ENCODE results near the gene ARHGAP26.
"Not testable (repeated sequence)": the region's sequence is repeated elsewhere in the genome, so short reads cannot be mapped to it uniquely, and the experiment has no call there.

ARHGAP26 gene

DNA sequence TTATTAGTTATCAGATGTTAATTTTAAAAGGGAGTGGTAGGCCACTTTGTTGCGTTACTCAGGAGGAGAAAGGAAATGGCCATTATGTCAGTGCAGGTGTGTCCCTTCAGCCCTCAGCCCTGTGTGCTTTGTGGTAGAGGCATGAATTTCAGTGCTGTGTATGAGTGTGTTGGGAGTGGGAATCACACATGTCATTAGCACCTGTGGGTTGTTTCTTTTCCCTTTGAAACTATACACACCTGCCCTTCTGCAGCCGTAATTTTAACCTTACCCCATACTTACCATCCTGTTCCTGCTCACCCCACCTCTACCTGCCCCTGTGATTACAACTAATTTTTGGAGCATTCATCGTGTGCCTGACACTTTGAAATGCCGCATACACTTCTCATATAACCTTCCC is 156.4 kb downstream of the ARHGAP26 start:
- DNase-seq (ENCODE audit: low read depth in 2 of 2, low spot score in 1 of 2) = no peak

DNA sequence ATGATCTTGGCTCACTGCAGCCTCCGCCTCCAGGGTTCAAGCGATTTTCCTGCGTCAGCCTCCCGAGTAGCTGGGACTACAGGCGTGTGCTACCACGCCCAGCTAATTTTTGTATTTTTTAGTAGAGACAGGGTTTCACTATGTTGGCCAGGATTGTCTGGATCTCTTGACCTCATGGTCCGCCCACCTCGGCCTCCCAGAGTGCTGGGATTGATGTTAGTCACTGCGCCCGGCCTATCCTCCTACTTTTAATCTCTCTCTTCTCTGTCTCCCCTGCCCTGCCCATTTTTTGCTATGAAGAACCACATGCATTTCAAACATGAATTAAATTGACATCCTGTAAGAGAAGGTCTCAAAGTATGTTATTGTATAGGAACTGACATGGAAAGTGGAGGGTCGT is 158.8 kb downstream of the ARHGAP26 start:
- DNase-seq (ENCODE audit: low read depth in 2 of 2, low spot score in 1 of 2) = not testable (repeated sequence)

DNA sequence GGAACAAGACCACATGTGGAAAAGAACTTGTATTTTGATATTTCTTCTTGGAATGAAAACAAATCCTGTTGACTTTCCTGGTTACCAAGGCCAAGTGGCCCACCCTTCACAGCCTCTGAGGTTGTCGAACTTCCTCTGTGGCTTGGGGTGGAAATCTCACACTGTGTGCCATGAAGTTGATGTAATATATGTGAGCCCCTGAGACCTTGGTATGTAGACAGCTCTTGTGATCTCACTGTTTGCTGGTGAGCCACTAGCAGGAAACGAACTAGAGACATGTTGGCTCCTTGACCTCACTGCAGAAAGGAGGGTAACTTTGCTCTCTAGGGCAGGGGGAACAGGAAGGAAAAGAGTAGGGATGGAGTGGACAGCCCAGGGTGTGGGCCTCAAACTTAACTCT is 159.4 kb downstream of the ARHGAP26 start:
- peak; percentile 9 to 14 for DNase-seq (ENCODE audit: low read depth in 2 of 2, low spot score in 1 of 2)

DNA sequence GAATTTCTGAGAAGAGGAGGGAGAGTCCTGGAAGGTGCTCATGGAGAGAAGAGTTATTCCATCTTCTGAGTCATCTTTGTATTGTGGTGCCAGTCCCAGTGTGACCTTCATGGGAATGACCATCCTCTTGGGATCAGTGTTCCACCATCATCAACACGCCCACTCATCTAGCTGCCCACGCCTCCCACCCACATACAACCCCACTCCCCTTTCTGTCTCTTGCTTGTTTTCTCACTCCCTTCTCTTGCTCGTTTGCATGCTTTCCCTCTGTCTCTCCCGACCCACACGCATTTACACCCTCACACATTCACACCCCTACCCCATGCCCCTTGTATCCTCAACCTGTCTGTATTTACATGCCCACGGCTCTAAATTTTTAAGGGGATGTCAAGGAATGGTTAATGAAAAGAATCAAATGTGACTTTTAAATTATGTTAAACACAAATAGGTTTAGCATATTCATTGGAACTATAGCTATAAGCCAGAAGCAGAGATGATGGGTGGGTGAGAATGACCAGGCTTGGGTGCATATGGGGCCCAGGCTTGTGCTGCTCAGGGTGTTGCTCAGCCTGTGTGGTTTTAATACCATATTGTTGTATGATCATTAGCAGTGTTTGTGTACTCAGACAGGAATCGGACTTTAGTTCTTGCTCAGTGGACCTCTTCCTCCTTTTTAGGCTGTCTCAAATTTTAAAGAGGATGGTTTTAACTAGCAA is 160.4 kb downstream of the ARHGAP26 start:
- no peak for DNase-seq (ENCODE audit: low read depth in 2 of 2, low spot score in 1 of 2)

DNA sequence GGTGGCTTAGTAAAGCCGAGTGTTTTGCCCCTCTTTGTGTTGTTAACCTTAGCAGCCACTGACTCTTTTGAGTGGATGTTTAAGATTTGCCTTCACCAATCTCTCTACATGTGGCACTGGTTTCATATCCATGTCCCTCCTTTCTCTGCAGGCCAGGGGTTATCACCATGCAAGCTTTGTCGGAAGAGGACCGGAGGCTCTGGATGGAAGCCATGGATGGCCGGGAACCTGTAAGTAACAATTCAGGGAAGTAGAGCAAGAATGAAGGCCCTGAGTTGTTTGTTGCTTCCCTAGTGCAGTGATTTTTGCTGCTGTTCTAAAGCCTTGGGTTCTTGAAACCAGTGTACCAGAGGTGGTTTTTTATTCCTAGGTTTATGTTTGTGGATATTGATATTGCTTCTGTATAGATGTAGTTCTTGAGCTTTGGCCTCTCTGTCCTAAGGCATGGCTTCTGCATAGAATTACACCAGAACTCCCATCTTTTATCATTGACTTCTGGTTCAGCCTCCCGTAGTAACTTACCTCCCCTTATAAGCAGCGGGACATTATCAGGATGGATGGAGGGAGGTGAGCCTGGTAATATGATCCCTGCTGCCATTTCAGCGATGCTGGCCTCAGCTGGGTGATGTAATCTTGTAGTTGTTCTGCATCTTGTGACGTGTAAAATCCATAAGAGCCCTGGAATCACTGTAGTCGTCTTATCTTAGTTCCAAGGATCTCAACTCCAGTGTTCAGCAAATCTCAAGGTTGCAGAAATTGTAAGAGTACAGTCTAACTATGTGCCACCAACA is 161.9 kb downstream of the ARHGAP26 start:
- no peak for DNase-seq (ENCODE audit: low read depth in 2 of 2, low spot score in 1 of 2)

DNA sequence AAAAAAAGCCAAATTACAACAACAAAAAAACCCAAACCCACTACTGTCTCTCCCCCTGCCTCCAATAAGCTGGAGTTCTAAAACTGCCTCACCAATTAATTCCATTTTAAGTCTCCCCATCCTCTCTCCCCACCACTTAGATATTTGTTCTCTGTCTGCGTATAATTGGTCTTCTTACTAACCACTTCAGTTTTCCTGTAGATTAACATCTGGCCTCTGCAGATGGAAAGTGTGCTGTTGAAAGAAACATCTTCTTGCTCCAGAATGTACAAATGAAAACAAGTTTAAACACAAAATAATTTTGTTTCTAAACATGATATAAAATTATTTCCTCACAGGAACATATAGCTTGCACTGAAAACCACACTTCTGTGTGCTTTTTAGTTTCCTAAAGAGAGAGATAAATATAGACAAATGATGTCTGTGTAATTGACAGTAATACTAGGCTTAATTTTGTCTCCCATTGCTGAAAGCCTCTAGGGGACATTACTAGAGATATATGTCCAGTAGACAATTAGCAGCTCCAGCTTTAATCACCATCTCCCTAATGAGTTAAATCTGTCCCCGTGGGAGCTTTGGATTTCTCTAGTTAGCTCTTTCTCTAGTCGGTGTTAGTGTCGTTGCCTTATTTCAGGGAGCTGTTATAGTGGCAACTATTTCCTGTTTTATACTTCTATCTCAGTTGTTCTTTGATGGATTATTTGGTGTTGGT is 164.0 kb downstream of the ARHGAP26 start:
- DNase-seq (ENCODE audit: low read depth in 2 of 2, low spot score in 1 of 2) = no peak

DNA sequence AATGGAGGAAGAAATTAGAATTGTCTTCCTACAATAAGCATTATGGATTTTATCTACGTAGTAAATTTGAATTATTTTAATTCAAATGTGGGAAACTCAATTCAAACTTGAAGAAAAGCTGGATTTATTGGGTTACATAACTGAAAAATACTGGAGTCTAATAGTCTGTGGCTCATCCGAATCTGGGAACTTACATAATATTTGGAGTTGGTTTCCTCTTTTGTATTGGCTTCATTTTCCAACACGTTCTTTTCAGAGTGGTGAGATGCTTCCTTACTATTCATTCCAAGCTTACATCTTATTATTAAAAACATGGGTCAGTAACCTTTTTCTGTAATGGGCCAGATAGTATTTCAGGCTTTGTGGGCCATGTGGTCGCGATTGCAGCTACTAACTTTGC is 164.8 kb downstream of the ARHGAP26 start:
- DNase-seq (ENCODE audit: low read depth in 2 of 2, low spot score in 1 of 2) = no peak

DNA sequence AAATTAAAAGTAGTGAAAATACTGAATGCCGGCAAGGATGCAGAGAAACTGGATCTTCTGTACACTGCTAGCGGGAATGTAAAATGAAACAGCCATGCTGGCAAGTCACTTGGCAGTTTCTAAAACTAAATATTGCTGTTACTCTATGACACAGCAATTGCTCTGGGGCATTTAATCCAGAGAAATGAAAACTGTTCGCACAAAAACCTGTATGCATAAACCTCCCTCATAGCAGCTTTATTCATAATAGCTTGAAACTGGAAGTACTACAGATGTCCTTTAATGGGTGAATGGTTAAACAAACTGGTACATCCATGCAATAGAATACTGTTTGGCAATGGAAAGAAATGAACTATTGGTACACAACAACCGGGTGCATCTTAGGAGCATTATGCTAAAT is 167.2 kb downstream of the ARHGAP26 start:
- DNase-seq (ENCODE audit: low read depth in 2 of 2, low spot score in 1 of 2) = no peak

DNA sequence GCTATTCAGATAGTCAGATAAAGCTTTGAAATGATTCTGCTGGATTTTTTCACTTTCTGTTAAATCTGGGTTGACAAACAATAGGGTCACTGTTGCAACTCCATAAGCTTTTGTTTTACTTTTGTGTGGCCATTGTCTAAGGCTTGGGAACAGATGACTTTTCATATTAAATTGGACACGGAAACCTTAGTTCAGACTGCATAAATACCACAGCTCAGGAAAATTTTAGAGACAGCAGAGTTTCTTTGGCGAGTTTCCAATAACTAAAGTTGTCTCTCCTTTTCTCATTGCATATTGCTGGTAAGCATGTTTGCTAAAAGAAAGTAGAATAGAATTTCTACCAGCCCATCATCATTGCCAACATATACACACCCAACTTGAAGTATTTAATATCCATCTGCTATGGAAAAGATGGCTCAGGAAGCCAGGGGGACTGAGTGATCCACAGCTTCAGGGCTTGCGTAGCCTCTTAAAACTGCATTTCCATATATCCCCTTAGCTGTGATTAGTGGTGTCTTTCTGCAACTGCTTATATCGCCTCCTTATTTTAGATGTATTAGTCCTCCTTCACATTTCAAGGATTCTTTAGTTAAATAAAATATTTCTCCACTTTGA is 168.2 kb downstream of the ARHGAP26 start:
- DNase-seq (ENCODE audit: low read depth in 2 of 2, low spot score in 1 of 2) = no peak

DNA sequence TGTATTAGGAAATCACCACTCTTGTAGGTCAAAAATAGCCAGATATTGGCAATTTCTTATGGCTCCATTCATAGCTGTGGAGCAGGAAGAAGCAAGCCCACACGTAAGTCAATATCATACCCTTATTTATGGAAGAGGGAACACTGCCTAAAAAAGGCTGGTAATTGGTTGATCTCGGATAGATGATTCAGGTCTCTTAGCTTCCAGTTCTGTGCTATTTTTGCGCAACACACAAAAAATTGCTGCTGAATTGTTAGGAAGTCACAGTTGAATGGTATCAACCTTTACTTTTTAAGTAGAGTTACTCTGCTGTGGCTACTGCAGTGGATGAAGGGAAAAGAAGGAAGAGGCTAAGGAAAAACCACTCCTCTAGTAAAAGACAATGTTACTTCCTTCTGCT is 168.8 kb downstream of the ARHGAP26 start:
- no peak for DNase-seq (ENCODE audit: low read depth in 2 of 2, low spot score in 1 of 2)

DNA sequence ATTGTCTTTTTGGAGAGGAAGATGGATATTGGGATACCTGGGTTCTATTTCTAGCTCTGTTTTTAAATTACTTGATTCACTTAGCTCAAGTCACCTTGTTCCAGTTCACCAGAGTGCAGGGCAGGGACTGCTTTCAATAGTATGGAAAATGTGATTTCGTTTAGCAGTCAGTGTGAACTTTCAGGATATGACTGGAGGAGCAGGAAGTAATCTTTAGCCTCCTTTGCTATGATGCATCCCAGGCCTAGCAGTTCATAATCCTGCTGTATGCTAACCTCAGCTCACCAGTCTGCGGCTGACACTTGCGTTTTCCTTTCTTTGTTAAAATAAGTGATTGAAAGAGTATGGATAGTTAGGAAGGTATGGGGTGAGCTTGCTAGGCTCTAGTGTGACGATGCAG is 169.7 kb downstream of the ARHGAP26 start:
- DNase-seq (ENCODE audit: low read depth in 2 of 2, low spot score in 1 of 2) = no peak

DNA sequence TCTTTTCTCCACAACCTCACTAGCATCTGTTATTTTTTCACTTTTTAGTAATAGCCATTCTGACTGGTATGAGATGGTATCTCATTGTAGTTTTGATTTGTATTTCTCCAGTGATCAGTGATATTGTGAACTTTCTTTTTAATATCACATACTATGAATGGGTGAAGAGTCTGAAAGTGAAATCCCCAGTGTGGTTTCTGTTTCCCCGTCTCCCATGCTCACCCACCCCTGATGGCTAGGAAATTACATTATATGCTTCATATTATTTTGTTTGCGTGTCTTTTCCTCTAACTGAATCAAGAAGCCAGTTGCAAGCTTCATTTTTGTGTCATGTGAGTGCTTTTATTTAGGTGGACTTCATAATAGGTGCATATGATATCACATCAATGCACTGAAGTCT is 171.1 kb downstream of the ARHGAP26 start:
- no peak for DNase-seq (ENCODE audit: low read depth in 2 of 2, low spot score in 1 of 2)

DNA sequence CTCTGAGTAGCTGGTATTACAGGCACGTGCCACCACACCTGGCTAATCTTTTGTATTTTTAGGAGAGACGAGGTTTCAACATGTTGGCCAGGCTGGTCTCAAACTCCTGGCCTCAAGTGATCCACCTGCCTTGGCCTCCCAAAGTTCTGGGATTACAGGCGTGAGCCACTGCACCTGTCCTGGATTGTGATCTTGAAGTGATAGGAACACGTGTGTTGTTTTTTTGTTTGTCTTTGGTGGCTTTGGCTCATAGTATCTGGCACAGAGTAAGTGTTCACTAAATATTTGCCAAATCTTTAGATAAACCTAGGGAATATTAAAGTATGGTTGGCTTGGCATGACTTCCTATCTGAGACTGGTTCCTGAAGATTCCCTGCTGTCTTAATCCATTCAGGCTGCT is 172.7 kb downstream of the ARHGAP26 start:
- no peak for DNase-seq (ENCODE audit: low read depth in 2 of 2, low spot score in 1 of 2)

DNA sequence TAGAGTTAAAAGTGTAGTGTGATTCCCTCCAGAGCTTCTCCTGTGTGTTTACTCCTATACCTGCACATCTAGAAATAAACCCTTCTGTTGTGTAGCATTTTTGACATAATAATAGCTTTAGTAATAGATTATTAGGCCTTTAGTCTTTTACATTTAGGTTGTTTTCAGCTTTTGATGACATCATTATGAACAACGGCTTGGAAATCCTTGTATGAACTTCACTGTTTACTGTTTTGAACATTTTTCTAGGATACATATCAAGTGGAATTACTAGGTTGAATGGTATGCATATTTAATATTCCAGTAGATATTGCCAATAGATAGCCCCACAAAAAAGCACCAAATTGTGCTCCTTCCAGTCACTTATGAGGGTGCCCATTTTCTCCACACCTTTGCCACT is 174.0 kb downstream of the ARHGAP26 start:
- no peak for DNase-seq (ENCODE audit: low read depth in 2 of 2, low spot score in 1 of 2)

DNA sequence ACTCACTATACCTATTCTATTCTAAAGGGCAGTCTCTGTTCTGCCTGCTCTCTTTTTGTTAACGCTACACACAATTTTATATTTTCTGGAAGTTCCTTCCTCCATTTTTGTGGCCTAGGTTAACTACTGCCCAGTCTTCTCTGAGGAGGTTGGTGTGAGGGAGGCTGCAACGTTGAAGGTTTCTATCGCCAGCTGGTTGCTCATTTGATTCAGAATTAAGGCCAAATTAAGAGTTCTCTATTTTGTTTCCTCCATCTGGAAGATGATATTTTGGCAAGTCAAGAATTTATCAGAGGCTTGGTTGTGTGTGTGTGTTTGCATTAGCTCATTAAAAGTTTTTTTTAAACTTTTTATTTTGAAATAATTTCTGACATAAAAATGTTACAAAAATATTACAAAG is 175.1 kb downstream of the ARHGAP26 start:
- DNase-seq (ENCODE audit: low read depth in 2 of 2, low spot score in 1 of 2) = no peak

DNA sequence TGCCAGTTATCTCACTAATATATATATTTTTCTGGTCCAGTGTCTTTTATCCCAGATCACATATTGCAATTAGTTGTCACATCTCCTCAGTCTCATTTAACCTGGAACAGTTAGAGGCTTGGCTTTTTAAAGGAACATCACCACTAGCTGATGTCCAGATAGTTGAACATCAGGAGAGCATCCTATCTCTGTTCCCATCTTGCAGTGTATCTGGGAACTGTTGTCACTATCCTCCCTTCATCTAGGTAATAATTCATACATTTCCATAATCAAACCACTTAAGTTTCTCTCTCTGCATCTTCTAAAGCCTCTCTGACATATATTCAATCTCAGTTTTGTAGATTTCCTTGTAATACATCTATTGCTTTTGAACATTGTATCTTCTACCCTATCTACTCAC is 175.7 kb downstream of the ARHGAP26 start:
- no peak for DNase-seq (ENCODE audit: low read depth in 2 of 2, low spot score in 1 of 2)

DNA sequence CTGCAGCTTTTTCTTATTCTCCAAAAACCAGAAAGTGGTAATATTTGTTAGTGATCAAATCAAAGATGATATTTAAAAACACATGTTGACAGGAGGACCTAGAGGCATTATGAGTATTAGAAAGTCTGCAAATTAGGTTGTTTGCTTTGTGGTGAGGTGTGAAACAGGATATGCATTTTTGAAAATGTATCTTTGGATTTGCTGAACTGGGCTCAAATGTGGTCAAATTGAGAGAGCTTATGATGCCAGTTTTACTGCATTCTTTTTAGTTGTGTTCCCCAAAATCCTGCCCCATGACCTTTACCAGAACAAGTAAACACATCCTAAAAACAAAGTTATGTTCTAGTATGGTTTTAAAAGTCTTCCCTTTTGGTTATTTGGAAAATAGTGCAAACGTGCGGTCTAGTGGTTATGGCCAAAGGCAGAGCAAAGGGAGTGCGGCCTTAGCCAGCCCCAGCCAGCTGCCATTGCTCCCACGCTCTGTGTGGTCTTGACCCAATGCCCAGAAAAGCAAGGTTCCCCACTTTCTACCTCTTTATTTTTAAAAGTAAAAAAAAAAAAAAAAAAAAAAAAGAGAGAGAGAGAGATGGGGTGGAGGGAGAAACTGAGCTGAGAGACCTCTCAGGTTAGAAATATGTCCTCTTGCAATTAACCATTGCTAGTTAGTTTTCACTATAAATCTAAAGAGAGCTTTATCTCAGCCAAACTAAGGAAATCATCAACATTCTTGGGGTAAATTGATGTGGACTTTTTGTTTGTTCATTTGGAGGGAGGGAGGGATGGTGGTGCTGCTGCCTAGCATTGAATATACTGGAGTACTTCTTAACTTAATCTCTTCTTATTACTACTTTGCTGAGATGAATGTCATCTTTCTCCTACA is 176.6 kb downstream of the ARHGAP26 start:
- no peak for DNase-seq (ENCODE audit: low read depth in 2 of 2, low spot score in 1 of 2)

DNA sequence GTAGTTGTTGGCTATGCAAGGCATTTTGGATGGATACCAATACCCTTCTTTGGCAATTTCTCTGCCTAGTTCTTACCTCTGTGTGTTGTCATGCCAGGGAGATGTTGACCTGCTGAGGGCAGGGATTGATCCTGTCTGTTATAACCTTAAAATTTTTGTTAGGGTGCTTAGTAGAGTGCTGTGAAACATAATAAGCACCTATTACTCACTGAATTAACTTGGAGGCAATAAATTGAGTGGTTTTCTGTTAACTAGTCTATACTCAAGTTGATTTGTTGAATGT is 177.2 kb downstream of the ARHGAP26 start:
- DNase-seq (ENCODE audit: low read depth in 2 of 2, low spot score in 1 of 2) = no peak

DNA sequence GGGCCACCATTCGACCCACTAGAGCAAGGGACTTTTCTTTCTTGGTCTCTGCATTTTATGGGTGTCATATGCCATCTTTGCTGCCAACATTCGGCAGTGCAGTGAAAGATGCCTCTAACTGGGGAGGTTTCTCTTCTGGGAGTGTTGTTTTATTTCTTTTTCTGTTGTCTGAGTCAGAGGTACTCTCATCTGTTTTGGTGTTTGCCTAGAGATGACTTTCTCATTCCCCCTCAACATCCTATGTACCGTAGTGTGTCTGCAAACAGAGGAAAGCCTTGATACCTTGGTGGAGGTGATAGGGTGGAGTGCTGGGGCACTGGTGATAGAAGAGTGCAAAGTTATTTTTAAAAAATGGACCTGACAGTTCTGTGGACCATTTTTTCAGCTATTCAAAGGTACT is 182.1 kb downstream of the ARHGAP26 start:
- no peak for DNase-seq (ENCODE audit: low read depth in 2 of 2, low spot score in 1 of 2)

DNA sequence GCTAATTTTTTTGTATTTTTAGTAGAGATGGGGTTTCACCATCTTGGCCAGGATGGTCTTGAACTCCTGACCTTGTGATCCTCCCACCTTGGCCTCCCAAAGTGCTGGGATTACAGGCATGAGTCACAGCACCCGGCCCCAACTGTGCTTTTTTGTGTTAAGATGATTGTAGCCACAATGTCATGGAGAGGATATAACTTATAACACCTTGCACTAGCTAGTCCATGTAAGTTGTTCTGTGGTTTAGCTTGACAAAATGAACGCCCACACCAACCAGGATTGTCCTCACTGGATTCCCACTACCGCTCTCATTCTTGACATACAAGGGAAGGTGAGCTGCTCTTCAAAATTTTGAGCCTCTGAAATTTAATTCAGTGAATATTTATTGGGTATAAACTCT is 182.7 kb downstream of the ARHGAP26 start:
- not testable (repeated sequence) for DNase-seq (ENCODE audit: low read depth in 2 of 2, low spot score in 1 of 2)

DNA sequence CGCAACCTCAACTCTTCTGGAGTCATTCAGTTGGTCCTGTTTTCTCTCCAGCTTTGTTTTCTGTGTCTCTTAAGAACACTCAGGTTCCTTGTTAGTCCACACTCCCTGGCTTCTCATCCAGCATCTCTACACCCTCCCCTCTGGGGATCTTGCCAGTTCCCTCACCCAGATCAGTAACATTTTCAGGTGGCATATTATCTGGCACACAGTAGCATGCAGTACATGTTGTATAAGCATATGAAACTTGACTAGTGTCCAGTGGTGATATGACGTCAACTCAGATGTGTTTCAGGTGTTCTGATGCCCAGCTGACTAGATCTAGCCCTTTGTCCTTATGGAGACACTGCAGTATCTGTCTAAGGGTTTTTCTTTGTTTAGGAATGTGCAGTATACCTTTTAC is 184.3 kb downstream of the ARHGAP26 start:
- no peak for DNase-seq (ENCODE audit: low read depth in 2 of 2, low spot score in 1 of 2)
